ENCODE measurements around the gene LRFN5.
"Not testable (repeated sequence)": the region's sequence is repeated elsewhere in the genome, so short reads cannot be mapped to it uniquely, and the experiment has no call there.

LRFN5 gene

DNA sequence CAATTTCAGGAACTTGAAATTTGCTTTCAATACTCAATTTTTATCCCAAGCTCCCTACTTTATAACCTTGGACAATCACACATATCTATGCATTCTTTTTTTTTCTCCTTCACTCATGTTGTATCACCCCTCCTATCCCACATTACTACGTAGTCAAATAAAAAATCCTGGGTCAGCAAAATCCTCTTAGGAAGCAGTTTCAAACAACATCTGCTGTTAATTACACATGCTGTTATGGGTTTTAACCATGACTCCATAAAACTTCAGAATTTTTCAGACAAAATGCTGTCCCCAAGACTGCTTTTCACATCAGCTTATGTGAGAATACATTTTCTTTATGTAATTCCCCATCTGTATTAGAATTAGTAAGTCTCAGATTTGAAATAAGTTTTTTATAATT, 61.7 kb downstream of the LRFN5 start:
- H3K9me3 ChIP-seq (ENCODE audit: control insufficient read depth, low read length), result no peaks in the 10 kb centered on the region
- no peak overlapping the region for H3K9ac ChIP-seq
- no peak overlapping the region for H3K27ac ChIP-seq
- peaks cover 3% of the 10 kb centered on the region for H3K79me2 ChIP-seq
- TF ChIP-seq, protein P1, sequence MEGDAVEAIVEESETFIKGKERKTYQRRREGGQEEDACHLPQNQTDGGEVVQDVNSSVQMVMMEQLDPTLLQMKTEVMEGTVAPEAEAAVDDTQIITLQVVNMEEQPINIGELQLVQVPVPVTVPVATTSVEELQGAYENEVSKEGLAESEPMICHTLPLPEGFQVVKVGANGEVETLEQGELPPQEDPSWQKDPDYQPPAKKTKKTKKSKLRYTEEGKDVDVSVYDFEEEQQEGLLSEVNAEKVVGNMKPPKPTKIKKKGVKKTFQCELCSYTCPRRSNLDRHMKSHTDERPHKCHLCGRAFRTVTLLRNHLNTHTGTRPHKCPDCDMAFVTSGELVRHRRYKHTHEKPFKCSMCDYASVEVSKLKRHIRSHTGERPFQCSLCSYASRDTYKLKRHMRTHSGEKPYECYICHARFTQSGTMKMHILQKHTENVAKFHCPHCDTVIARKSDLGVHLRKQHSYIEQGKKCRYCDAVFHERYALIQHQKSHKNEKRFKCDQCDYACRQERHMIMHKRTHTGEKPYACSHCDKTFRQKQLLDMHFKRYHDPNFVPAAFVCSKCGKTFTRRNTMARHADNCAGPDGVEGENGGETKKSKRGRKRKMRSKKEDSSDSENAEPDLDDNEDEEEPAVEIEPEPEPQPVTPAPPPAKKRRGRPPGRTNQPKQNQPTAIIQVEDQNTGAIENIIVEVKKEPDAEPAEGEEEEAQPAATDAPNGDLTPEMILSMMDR (IDR thresholded peaks at IDR 0.05), result no peak
- H3K4me3 ChIP-seq (ENCODE audit: low read depth, low read length), result no peak overlapping the region
- H3K4me2 ChIP-seq (ENCODE audit: low read length), result no peak overlapping the region
- no peaks in the 10 kb centered on the region for H3K4me1 ChIP-seq
- no peaks in the 10 kb centered on the region for H3K27me3 ChIP-seq (ENCODE audit: control insufficient read depth, insufficient read depth, low read length)
- H3K36me3 ChIP-seq (ENCODE audit: control insufficient read depth, insufficient read depth, low read length), result no peaks in the 10 kb centered on the region
- H2AFZ ChIP-seq, result no peak overlapping the region

GRCh38 chr14:41673601-41674000, 66.9 kb downstream of the LRFN5 start:
- not testable (repeated sequence) for H3K4me2 ChIP-seq (ENCODE audit: low read length); H3K27me3 ChIP-seq (ENCODE audit: control insufficient read depth, insufficient read depth, low read length); H3K27ac ChIP-seq; H3K9ac ChIP-seq; H3K4me1 ChIP-seq; H3K36me3 ChIP-seq (ENCODE audit: control insufficient read depth, insufficient read depth, low read length); H2AFZ ChIP-seq; H3K79me2 ChIP-seq; H3K9me3 ChIP-seq (ENCODE audit: control insufficient read depth, low read length); H3K4me3 ChIP-seq (ENCODE audit: low read depth, low read length)

DNA sequence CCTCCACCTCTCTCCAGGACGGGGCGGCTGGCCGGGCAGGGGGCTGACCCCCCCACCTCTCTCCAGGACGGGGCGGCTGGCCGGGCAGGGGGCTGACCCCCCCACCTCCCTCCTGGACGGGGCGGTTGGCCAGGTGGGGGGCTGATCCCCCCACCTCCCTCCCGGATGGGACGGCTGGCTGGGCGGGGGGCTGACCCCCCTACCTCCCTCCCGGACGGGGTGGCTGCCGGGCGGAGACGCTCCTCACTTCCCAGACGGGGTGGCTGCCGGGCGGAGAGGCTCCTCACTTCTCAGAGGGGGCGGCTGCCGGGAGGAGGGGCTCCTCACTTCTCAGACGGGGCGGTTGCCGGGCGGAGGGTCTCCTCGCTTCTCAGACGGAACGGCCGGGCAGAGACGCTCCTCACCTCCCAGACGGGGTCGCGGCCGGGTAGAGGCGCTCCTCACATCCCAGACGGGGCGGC, 67.9 kb downstream of the LRFN5 start:
- not testable (repeated sequence) for H3K79me2 ChIP-seq; H2AFZ ChIP-seq; H3K36me3 ChIP-seq (ENCODE audit: control insufficient read depth, insufficient read depth, low read length); H3K4me3 ChIP-seq (ENCODE audit: low read depth, low read length); H3K4me1 ChIP-seq; H3K4me2 ChIP-seq (ENCODE audit: low read length); H3K9ac ChIP-seq; H3K27me3 ChIP-seq (ENCODE audit: control insufficient read depth, insufficient read depth, low read length); H3K9me3 ChIP-seq (ENCODE audit: control insufficient read depth, low read length); H3K27ac ChIP-seq

DNA sequence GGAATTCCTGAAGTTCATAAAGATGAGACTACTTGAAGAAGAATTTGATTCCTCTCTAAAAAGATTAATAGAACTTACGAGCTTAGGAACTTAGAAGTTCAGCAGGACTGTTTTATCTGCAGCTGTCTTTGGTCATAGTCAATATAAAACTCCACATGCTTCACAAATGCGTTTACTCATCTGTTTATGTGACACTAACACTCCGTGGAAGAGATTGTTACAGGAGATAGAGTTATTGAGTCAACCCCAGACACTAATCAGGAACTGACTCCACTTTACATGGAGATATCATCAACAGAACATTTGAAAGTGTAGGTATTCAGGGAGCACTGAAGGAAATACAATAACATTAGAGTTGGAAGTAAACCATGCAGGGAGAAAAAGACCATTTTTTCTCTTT, 92.8 kb downstream of the LRFN5 start:
- Histone ChIP-seq H3K79me2 (no peaks in the 10 kb centered on the region), H3K9ac (no peak overlapping the region), H3K4me2 (ENCODE audit: low read length) (no peak overlapping the region), H2AFZ (no peak overlapping the region), H3K9me3 (ENCODE audit: control insufficient read depth, low read length) (no peaks in the 10 kb centered on the region), H3K36me3 (ENCODE audit: control insufficient read depth, insufficient read depth, low read length) (no peaks in the 10 kb centered on the region), H3K27me3 (ENCODE audit: control insufficient read depth, insufficient read depth, low read length) (no peaks in the 10 kb centered on the region), H3K27ac (no peak overlapping the region), H3K4me1 (peaks cover 6% of the 10 kb centered on the region), H3K4me3 (ENCODE audit: low read depth, low read length) (no peak overlapping the region)
- TF ChIP-seq, protein P1 (IDR thresholded peaks at IDR 0.05), result no peak

- H2AFZ ChIP-seq, result no peak overlapping the region
- no peak overlapping the region for H3K9ac ChIP-seq
- no peaks in the 10 kb centered on the region for H3K36me3 ChIP-seq (ENCODE audit: control insufficient read depth, insufficient read depth, low read length)
- H3K79me2 ChIP-seq, result peaks cover 4% of the 10 kb centered on the region
- no peaks in the 10 kb centered on the region for H3K27me3 ChIP-seq (ENCODE audit: control insufficient read depth, insufficient read depth, low read length)
- H3K27ac ChIP-seq, result no peak overlapping the region
- H3K4me3 ChIP-seq (ENCODE audit: low read depth, low read length), result no peak overlapping the region
- TF ChIP-seq, protein P1 (IDR thresholded peaks at IDR 0.05), result no peak
- H3K9me3 ChIP-seq (ENCODE audit: control insufficient read depth, low read length), result no peaks in the 10 kb centered on the region
- no peak overlapping the region for H3K4me2 ChIP-seq (ENCODE audit: low read length)
- H3K4me1 ChIP-seq, result no peaks in the 10 kb centered on the region
These were observed 111.9 kb downstream of the LRFN5 start for GRCh38 chr14:41718477-41719166.

DNA sequence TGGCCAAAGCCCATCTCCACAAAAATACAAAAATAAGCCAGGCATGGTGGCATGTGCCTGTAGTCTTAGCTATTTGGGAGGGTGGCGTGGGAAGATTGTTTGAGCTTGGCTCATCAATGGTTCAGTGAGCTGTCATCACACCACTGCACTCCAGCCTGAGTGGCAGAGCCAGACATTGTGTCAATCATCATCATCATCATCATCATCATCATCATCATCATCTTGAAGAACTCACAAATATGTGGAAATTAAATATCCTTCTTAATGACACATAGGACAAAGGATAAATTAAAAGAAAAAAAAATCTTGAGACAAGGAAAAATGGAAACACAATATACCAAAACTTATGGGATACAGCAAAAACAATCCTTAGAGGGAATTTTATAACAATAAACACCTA, 132.5 kb downstream of the LRFN5 start:
- H2AFZ ChIP-seq, result no peak overlapping the region
- H3K9me3 ChIP-seq (ENCODE audit: control insufficient read depth, low read length), result no peaks in the 10 kb centered on the region
- H3K36me3 ChIP-seq (ENCODE audit: control insufficient read depth, insufficient read depth, low read length), result no peaks in the 10 kb centered on the region
- no peaks in the 10 kb centered on the region for H3K27me3 ChIP-seq (ENCODE audit: control insufficient read depth, insufficient read depth, low read length)
- no peak overlapping the region for H3K9ac ChIP-seq
- H3K4me3 ChIP-seq (ENCODE audit: low read depth, low read length), result no peak overlapping the region
- H3K27ac ChIP-seq, result no peak overlapping the region
- no peaks in the 10 kb centered on the region for H3K4me1 ChIP-seq
- H3K79me2 ChIP-seq, result no peaks in the 10 kb centered on the region
- H3K4me2 ChIP-seq (ENCODE audit: low read length), result no peak overlapping the region
- TF ChIP-seq, protein P1 (IDR thresholded peaks at IDR 0.05), result no peak
